ENCODE measurements around the gene NCK2. TPM values are rescaled to one million over a fixed set of nuclear protein-coding genes. Genes with fewer than 3 reads are reported as not detected.

Gene NCK2
- total and polyA plus RNA-seq, 2 of the 4 experiments (the other 2 are of a cell fraction), result 15.8 to 22.2 TPM

DNA sequence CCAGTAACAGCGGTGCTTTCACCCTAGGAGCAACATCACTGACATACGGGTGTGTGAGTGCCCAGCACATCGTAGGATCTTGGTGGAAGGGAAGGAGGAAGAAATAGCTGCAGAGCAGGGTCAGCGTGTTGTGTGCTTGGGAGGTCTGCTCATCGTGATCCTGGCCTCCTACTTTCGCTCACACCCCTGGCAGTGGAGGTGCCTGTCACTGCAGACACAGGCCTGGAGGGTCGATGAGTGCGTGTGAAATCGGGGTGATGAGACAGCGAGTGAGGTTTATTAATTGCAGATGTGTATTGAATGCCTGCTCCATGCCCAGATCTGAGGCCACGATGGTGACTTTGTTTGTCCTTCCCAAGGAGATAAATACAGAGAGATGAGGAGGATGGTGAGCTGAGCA lies 126.1 kb downstream of the NCK2 start:
- Histone ChIP-seq H3K4ac (ENCODE audit: low read depth, low read length) (no peak overlapping the region), H3K4me1 (ENCODE audit: control insufficient read depth, insufficient read depth, low read length) (peaks cover 21% of the 10 kb centered on the region), H3K14ac (replicated peaks; ENCODE audit: low read depth, low read length) (no peak overlapping the region), H3K9me3 (ENCODE audit: control insufficient read depth, insufficient read depth, low read length) (no peaks in the 10 kb centered on the region), H2AFZ (replicated peaks; ENCODE audit: low read length, poor library complexity) (no peak overlapping the region), H2BK20ac (ENCODE audit: low read depth, low read length) (no peak overlapping the region), H3K9ac (ENCODE audit: low read depth, low read length) (no peak overlapping the region), H2AK5ac (ENCODE audit: low read depth, low read length) (peak overlapping the region; percentile 48; the same call in 1 of the 2 replicates), H4K5ac (ENCODE audit: low read depth, low read length) (no peak overlapping the region), H3K4me3 (ENCODE audit: insufficient read depth, low read depth, low read length) (no peak overlapping the region), H3K56ac (ENCODE audit: extremely low read depth, insufficient read depth, low read length) (no peak overlapping the region), H3K27me3 (ENCODE audit: control insufficient read depth, insufficient read depth, low read length) (no peaks in the 10 kb centered on the region), H3K23ac (ENCODE audit: low read depth, low read length) (no peak overlapping the region), H3K4me2 (ENCODE audit: low read depth, low read length) (no peak overlapping the region), H3K9me1 (ENCODE audit: insufficient read depth, low read length) (peaks cover 44% of the 10 kb centered on the region), H4K91ac (ENCODE audit: insufficient read depth, low read depth, low read length) (peak overlapping the region; percentile 22; the same call in 1 of the 2 replicates), H2BK5ac (ENCODE audit: low read depth, low read length, poor library complexity, severe bottlenecking) (no peak overlapping the region), H4K8ac (ENCODE audit: low read depth in 2 of 2, low read length in 2 of 2) (no peak overlapping the region), H3K18ac (ENCODE audit: low read depth, low read length) (no peak overlapping the region), H2BK120ac (ENCODE audit: low read depth, low read length) (no peak overlapping the region), H2AK9ac (replicated peaks; ENCODE audit: low read depth, low read length, poor library complexity) (no peak overlapping the region), H3K27ac (ENCODE audit: insufficient read depth, low read length) (no peak overlapping the region), H2BK15ac (ENCODE audit: low read depth, low read length) (no peak overlapping the region), H4K20me1 (ENCODE audit: insufficient read depth, low read length) (peaks cover 13% of the 10 kb centered on the region), H3K36me3 (ENCODE audit: control insufficient read depth, insufficient read depth, low read length) (peaks cover 2% of the 10 kb centered on the region; the same call in 1 of the 2 replicates), H3K79me1 (ENCODE audit: low read depth in 1 of 2, low read length in 2 of 2) (peaks cover 45 to 82% of the 10 kb centered on the region in 2 experiments)
- WGBS, 2 experiments (ENCODE audit: extremely low coverage in 2 of 2, insufficient read length in 1 of 2), result no CpG with 5 or more reads among the region's 11 CpGs
- DNase-seq (no peak), ATAC-seq (ENCODE audit: low read depth) (no peak)
- TF ChIP-seq, protein P1, sequence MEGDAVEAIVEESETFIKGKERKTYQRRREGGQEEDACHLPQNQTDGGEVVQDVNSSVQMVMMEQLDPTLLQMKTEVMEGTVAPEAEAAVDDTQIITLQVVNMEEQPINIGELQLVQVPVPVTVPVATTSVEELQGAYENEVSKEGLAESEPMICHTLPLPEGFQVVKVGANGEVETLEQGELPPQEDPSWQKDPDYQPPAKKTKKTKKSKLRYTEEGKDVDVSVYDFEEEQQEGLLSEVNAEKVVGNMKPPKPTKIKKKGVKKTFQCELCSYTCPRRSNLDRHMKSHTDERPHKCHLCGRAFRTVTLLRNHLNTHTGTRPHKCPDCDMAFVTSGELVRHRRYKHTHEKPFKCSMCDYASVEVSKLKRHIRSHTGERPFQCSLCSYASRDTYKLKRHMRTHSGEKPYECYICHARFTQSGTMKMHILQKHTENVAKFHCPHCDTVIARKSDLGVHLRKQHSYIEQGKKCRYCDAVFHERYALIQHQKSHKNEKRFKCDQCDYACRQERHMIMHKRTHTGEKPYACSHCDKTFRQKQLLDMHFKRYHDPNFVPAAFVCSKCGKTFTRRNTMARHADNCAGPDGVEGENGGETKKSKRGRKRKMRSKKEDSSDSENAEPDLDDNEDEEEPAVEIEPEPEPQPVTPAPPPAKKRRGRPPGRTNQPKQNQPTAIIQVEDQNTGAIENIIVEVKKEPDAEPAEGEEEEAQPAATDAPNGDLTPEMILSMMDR (conservative IDR thresholded peaks at IDR 0.05; ENCODE audit: low read depth, low read length), result no peak
- TF ChIP-seq CEBPB (IDR thresholded peaks at IDR 0.05; ENCODE audit: low read depth, low read length) (no peak), BHLHE40 (IDR thresholded peaks at IDR 0.05; ENCODE audit: low read depth, low read length) (no peak), MXI1 (IDR thresholded peaks at IDR 0.05; ENCODE audit: borderline replicate concordance, low read depth, low read length) (no peak), RCOR1 (IDR thresholded peaks at IDR 0.05; ENCODE audit: insufficient replicate concordance, low read length) (no peak), NFE2L2 (IDR thresholded peaks at IDR 0.05; ENCODE audit: low read depth, low read length) (no peak), CHD1 (IDR thresholded peaks at IDR 0.05; ENCODE audit: low read depth, low read length) (no peak), RAD21 (IDR thresholded peaks at IDR 0.05; ENCODE audit: low read length) (no peak), ELK1 (IDR thresholded peaks at IDR 0.05; ENCODE audit: borderline replicate concordance, low read depth, low read length) (no peak), POLR2A (IDR thresholded peaks at IDR 0.05; ENCODE audit: low read depth, low read length) (no peak), MAFK (IDR thresholded peaks at IDR 0.05; ENCODE audit: low read depth, low read length) (no peak), MAZ (IDR thresholded peaks at IDR 0.05; ENCODE audit: borderline replicate concordance, low read depth, low read length) (no peak), FOS (IDR thresholded peaks at IDR 0.05; ENCODE audit: low read depth, low read length) (no peak), RFX5 (IDR thresholded peaks at IDR 0.05; ENCODE audit: low read depth, low read length) (no peak), SMC3 (IDR thresholded peaks at IDR 0.05; ENCODE audit: low read depth, low read length) (no peak)
- TF ChIP-seq, protein P2, sequence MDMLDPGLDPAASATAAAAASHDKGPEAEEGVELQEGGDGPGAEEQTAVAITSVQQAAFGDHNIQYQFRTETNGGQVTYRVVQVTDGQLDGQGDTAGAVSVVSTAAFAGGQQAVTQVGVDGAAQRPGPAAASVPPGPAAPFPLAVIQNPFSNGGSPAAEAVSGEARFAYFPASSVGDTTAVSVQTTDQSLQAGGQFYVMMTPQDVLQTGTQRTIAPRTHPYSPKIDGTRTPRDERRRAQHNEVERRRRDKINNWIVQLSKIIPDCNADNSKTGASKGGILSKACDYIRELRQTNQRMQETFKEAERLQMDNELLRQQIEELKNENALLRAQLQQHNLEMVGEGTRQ (IDR thresholded peaks at IDR 0.05; ENCODE audit: low read depth, low read length), result no peak
- in situ Hi-C loops (cut with MboI; ENCODE audit: low sequenced_read_pairs), result no loop called here
- POLR2A ChIA-PET (ENCODE audit: unreplicated experiment), result no interaction called here
- dilution Hi-C loops (cut with HindIII; ENCODE audit: low sequenced_read_pairs, unreplicated experiment), result no loop called here
- intact Hi-C loops (cut with micrococcal nuclease), result no loop called here
- CTCF ChIA-PET, result no interaction called here
- BruUV-seq (replicated peaks), result no TSS peak

All from IMR-90 (cell line).